SK-N-SH (cell line): ENCODE data around the gene SIX2.

ENCODE experiments used
- RAD21 ChIP-seq: IDR thresholded peaks from 2 replicates; pipeline ENCODE4 v1.6.1; 2012; ENCODE audit warnings: mild to moderate bottlenecking, low read length
- RFX5 ChIP-seq: IDR thresholded peaks from 2 replicates; pipeline ENCODE4 v1.6.1; 2012; ENCODE audit warnings: mild to moderate bottlenecking, improper control_type of control experiment, low read length
- SMC3 ChIP-seq: IDR thresholded peaks from 2 replicates; pipeline ENCODE4 v1.6.1; 2012; ENCODE audit warnings: low read depth, low read length, improper control_type of control experiment
- YY1 ChIP-seq: IDR thresholded peaks from 2 replicates; pipeline ENCODE4 v1.4.0; 2012; ENCODE audit warnings: low read depth, mild to moderate bottlenecking

GRCh38 chr2:45011621-45012602 lies 2.7 kb upstream of the SIX2 start:
- TF ChIP-seq RAD21: no peak
- no peak for TF ChIP-seq SMC3
- no peak for TF ChIP-seq YY1
- no peak for TF ChIP-seq RFX5
